OCI-LY7 (cell line): ENCODE results near the gene MIOX. TPM values are rescaled to one million over a fixed set of nuclear protein-coding genes. Genes with fewer than 3 reads are reported as not detected.

Experiments
- BruUV-seq: library from RNA; stranded (reverse); fragments of 400-500 nt; replicated peaks from 2 replicates; lab custom pipeline; 2021; lab: Mats Ljungman, UMichigan
- CTCF ChIA-PET: fragments of 300-600 bp; sonication (Branson Sonifier 250); formaldehyde crosslinking; loops from one replicate; lab custom pipeline; 2022; ENCODE audit warnings: antibody characterized with exemption; ENCODE audit not compliant: unreplicated experiment; lab: Charles Lee
- POLR2A ChIA-PET: fragments of 300-600 bp; sonication (Branson Sonifier 250); formaldehyde crosslinking; loops from one replicate; lab custom pipeline; 2022; ENCODE audit warnings: antibody characterized with exemption; lab: Charles Lee
- DNase-seq: peaks from one replicate; pipeline ENCODE4 v3.0.0-alpha.2; 2015; ENCODE audit warnings: low spot score
- H2AFZ ChIP-seq: fragments of 200-600 bp; sonication (generic), shearing (Covaris generic); 2 replicates; pipeline ENCODE4 v1.6.1; 2014; ENCODE audit warnings: mild to moderate bottlenecking, antibody characterized with exemption, low read length, moderate library complexity
- H3K27ac ChIP-seq: fragments of 200-600 bp; sonication (generic); 2 replicates; pipeline ENCODE4 v1.5.1; 2014; ENCODE audit warnings: mixed run types, low read depth, mild to moderate bottlenecking, moderate library complexity, low read length, inconsistent platforms; ENCODE audit not compliant: poor library complexity, severe bottlenecking
- H3K36me3 ChIP-seq: fragments of 200-600 bp; sonication (generic); 2 replicates; pipeline ENCODE4 v1.6.1; 2014; ENCODE audit warnings: mild to moderate bottlenecking, antibody characterized with exemption, low read length, moderate library complexity, mixed read lengths; ENCODE audit not compliant: insufficient read depth
- H3K4me1 ChIP-seq: fragments of 200-600 bp; sonication (generic); 2 replicates; pipeline ENCODE4 v1.5.1; 2014; ENCODE audit warnings: mild to moderate bottlenecking, low read length; ENCODE audit not compliant: insufficient read depth, poor library complexity, severe bottlenecking
- H3K4me2 ChIP-seq: fragments of 200-600 bp; sonication (generic); 2 replicates; pipeline ENCODE4 v1.6.1; 2014; ENCODE audit warnings: mild to moderate bottlenecking, low read length
- H3K4me3 ChIP-seq: fragments of 200-600 bp; sonication (generic); 2 replicates; pipeline ENCODE4 v1.5.1; 2014; ENCODE audit warnings: mild to moderate bottlenecking, low read depth, low read length; ENCODE audit not compliant: poor library complexity, severe bottlenecking
- H3K79me2 ChIP-seq: fragments of 200-600 bp; sonication (generic); 2 replicates; pipeline ENCODE4 v1.6.1; 2016; ENCODE audit warnings: low read depth, mild to moderate bottlenecking, low read length, moderate library complexity, mixed read lengths; ENCODE audit not compliant: insufficient read depth
- H3K9me2 ChIP-seq: fragments of 200-600 bp; sonication (generic); 2 replicates; pipeline ENCODE4 v1.6.1; 2016; ENCODE audit warnings: mild to moderate bottlenecking, low read length, mixed read lengths; ENCODE audit not compliant: insufficient read depth
- H3K9me3 ChIP-seq: fragments of 200-600 bp; sonication (generic); 2 replicates; pipeline ENCODE4 v1.6.1; 2014; ENCODE audit warnings: mild to moderate bottlenecking, mixed run types, low read length, mixed read lengths
- H4K20me1 ChIP-seq: fragments of 200-600 bp; sonication (generic); 2 replicates; pipeline ENCODE4 v1.6.1; 2014; ENCODE audit warnings: mild to moderate bottlenecking, antibody characterized with exemption, low read length, moderate library complexity, mixed read lengths; ENCODE audit not compliant: insufficient read depth
- EZH2phosphoT487 ChIP-seq: fragments of 200-600 bp; sonication (generic); IDR thresholded peaks from 2 replicates; pipeline ENCODE4 v1.6.1; 2018; ENCODE audit warnings: low read depth, borderline replicate concordance, mild to moderate bottlenecking, mixed run types, antibody characterized with exemption, low read length, moderate library complexity, mixed read lengths
- intact Hi-C: fragments of 100-400 bp; cut with micrococcal nuclease; formaldehyde crosslinking; loops from one replicate; pipeline ENCODE4 v1.10.0; 2022; ENCODE audit not compliant: unreplicated experiment
- total RNA-seq, 2 experiments: library from RNA; depleted of rRNA in 1 of 2; stranded (reverse); fragments of >200 nt in 1 of 2; shearing (Covaris generic) in 1 of 2; gene quantifications; 2 replicates each; pipeline ENCODE4 v1.2.3, GENCODE V29; 2014 to 2022
- TF ChIP-seq, protein P1 (sequence below): fragments of 200-600 bp; sonication (generic); conservative IDR thresholded peaks from 2 replicates; pipeline ENCODE4 v1.5.1; 2014; ENCODE audit warnings: mild to moderate bottlenecking, antibody characterized with exemption, low read length, moderate library complexity, mixed read lengths

The MIOX gene
- total RNA-seq, 2 experiments from 2014 or later = 0.53 TPM; not detected in 1

DNA sequence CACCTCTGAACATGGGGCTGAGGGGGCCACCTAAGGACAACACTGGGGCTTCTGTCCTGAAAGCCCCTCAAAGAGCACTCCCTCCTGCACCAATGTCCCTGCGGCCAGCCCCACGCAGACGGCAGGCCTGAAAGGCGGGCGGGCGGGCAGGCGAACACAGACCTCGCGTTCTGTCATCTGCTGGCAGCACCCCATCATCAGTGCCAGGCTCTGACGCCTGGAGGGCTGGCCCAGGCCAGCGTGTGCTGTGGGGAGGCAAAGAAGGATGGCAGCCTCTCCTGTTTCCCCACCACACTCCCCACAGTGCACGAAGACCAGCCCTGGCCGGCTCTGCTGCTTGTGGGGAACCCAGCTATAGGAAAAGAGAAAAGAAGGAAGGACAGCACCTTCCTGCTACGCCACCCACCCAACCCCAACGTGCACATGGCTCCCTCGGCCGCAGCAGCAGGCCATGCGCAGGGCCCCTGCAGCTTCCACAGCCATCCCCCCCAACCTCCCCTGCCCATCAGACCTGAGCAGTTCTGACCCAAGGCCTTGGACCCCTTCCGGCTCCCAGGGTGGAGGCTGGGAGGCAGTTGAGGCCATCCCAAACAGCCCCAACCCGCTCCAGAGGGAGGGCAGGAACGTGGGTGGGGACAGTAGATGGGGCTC, 15.3 kb upstream of the MIOX start:
- peaks cover 64% of the 10 kb centered on the region for H3K79me2 ChIP-seq
- peak overlapping the region; percentile 96 for H3K4me3 ChIP-seq
- no peaks in the 10 kb centered on the region for H3K9me3 ChIP-seq
- peaks cover 40% of the 10 kb centered on the region for H3K36me3 ChIP-seq
- no peak for TF ChIP-seq EZH2phosphoT487
- TF ChIP-seq, protein P1, sequence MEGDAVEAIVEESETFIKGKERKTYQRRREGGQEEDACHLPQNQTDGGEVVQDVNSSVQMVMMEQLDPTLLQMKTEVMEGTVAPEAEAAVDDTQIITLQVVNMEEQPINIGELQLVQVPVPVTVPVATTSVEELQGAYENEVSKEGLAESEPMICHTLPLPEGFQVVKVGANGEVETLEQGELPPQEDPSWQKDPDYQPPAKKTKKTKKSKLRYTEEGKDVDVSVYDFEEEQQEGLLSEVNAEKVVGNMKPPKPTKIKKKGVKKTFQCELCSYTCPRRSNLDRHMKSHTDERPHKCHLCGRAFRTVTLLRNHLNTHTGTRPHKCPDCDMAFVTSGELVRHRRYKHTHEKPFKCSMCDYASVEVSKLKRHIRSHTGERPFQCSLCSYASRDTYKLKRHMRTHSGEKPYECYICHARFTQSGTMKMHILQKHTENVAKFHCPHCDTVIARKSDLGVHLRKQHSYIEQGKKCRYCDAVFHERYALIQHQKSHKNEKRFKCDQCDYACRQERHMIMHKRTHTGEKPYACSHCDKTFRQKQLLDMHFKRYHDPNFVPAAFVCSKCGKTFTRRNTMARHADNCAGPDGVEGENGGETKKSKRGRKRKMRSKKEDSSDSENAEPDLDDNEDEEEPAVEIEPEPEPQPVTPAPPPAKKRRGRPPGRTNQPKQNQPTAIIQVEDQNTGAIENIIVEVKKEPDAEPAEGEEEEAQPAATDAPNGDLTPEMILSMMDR = no peak
- peaks cover 75% of the 10 kb centered on the region for H3K4me1 ChIP-seq
- ChIA-PET CTCF (interaction anchor here (1.3 kb wide), 1 partner anchor 54 kb away, joined by 6 read pairs; the partner anchor contains the start of gene SCO2), POLR2A (interaction anchor here (1.7 to 1.9 kb wide), 3 partner anchors 21 to 150 kb away, joined by 4 to 7 read pairs (median 4); no protein-coding TSS in a partner anchor)
- no peaks in the 10 kb centered on the region for H3K9me2 ChIP-seq
- H3K4me2 ChIP-seq = peak overlapping the region; percentile 99
- BruUV-seq = no TSS peak
- H2AFZ ChIP-seq = no peak overlapping the region
- DNase-seq = no peak
- intact Hi-C loops = loop anchor here (2.0 to 10.0 kb wide), 3 partner anchors 157 to 279 kb away; partner anchors contain the start of genes ARSA and TUBGCP6
- H3K27ac ChIP-seq = peak overlapping the region; percentile 95
- peaks cover 6% of the 10 kb centered on the region; the same call in 1 of the 2 replicates for H4K20me1 ChIP-seq

DNA sequence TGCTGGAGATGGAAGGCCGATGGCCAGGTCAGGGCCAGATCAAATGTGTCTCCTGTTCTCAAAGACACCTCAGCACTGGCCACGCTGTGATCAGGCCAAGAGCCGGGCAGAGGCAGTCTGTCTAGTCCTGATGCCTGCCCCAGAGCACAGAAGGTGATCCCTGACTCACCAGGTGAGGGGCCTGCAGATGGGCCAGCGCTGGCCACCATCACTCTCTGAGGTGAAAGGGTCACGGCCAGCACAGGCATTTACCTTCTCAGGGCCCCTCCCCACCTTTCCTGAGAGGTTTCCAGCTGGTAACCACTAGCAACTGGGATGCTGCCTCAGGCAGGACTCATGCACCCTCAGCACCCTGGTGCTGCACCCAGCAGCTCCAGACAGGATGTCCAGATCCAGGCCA, 14.7 kb upstream of the MIOX start:
- H3K79me2 ChIP-seq = peaks cover 59% of the 10 kb centered on the region
- no peaks in the 10 kb centered on the region for H3K9me2 ChIP-seq
- peaks cover 6% of the 10 kb centered on the region; the same call in 1 of the 2 replicates for H4K20me1 ChIP-seq
- ChIA-PET CTCF (no interaction called here), POLR2A (interaction anchor here (0.6 to 0.7 kb wide), 2 partner anchors 20 to 43 kb away, joined by 4 to 10 read pairs; no protein-coding TSS in a partner anchor)
- H3K9me3 ChIP-seq = no peaks in the 10 kb centered on the region
- TF ChIP-seq, protein P1 = no peak
- TF ChIP-seq EZH2phosphoT487 = no peak
- BruUV-seq = no TSS peak
- H3K4me1 ChIP-seq = peaks cover 72% of the 10 kb centered on the region
- peak overlapping the region; percentile 96 for H3K4me3 ChIP-seq
- H2AFZ ChIP-seq = no peak overlapping the region
- DNase-seq = no peak
- peak overlapping the region; percentile 95 for H3K27ac ChIP-seq
- H3K36me3 ChIP-seq = peaks cover 33% of the 10 kb centered on the region
- intact Hi-C loops = loop anchor here (2.0 to 10.0 kb wide), 3 partner anchors 157 to 280 kb away; partner anchors contain the start of genes ARSA and TUBGCP6
- H3K4me2 ChIP-seq = peak overlapping the region; percentile 99
